ENCODE measurements around the gene MAP7D2.

The MAP7D2 gene

GRCh38 chrX:20067709-20068561, 48.8 kb downstream of the MAP7D2 start:
- Histone ChIP-seq H3K79me2 (ENCODE audit: insufficient read depth, low read length) (no peaks in the 10 kb centered on the region), H2AFZ (ENCODE audit: low read depth, low read length) (no peak overlapping the region), H3K4me2 (ENCODE audit: insufficient read depth, low read length) (no peak overlapping the region), H3K9me3 (ENCODE audit: insufficient read depth, low read length, severe bottlenecking) (no peaks in the 10 kb centered on the region), H3K4me1 (ENCODE audit: insufficient read depth, low read length) (peaks cover 7% of the 10 kb centered on the region; the same call in 1 of the 2 replicates), H3K4me3 (ENCODE audit: low read depth in 1 of 2, low read length in 2 of 2) (no peak overlapping the region), H3K9ac (ENCODE audit: low read depth, low read length) (no peak overlapping the region), H3K27ac (ENCODE audit: low read length) (no peak overlapping the region), H3K27me3 (ENCODE audit: insufficient read depth, low read length, poor library complexity) (no peaks in the 10 kb centered on the region), H4K20me1 (ENCODE audit: insufficient read depth, low read length) (no peaks in the 10 kb centered on the region), H3K36me3 (ENCODE audit: insufficient read depth, low read length) (no peaks in the 10 kb centered on the region)
- DNase-seq (no peak), ATAC-seq (ENCODE audit: insufficient read depth, low read depth) (no peak)
- TF ChIP-seq CTCF (IDR thresholded peaks at IDR 0.05; ENCODE audit: borderline replicate concordance, extremely low read depth, low read length, poor library complexity, severe bottlenecking) (no peak), EZH2 (IDR thresholded peaks at IDR 0.05; ENCODE audit: borderline replicate concordance, low read depth, low read length, severe bottlenecking) (no peak)

GRCh38 chrX:20066968-20067708, 49.6 kb downstream of the MAP7D2 start:
- DNase-seq (peak; percentile 50), ATAC-seq (ENCODE audit: insufficient read depth, low read depth) (peak; percentile 88)
- TF ChIP-seq EZH2 (IDR thresholded peaks at IDR 0.05; ENCODE audit: borderline replicate concordance, low read depth, low read length, severe bottlenecking): no peak
- TF ChIP-seq CTCF (IDR thresholded peaks at IDR 0.05; ENCODE audit: borderline replicate concordance, extremely low read depth, low read length, poor library complexity, severe bottlenecking): peak; percentile 73
- Histone ChIP-seq H3K4me2 (ENCODE audit: insufficient read depth, low read length) (no peak overlapping the region), H3K79me2 (ENCODE audit: insufficient read depth, low read length) (no peaks in the 10 kb centered on the region), H3K4me1 (ENCODE audit: insufficient read depth, low read length) (peaks cover 15% of the 10 kb centered on the region), H3K27me3 (ENCODE audit: insufficient read depth, low read length, poor library complexity) (no peaks in the 10 kb centered on the region), H2AFZ (ENCODE audit: low read depth, low read length) (no peak overlapping the region), H3K9me3 (ENCODE audit: insufficient read depth, low read length, severe bottlenecking) (no peaks in the 10 kb centered on the region), H3K36me3 (ENCODE audit: insufficient read depth, low read length) (no peaks in the 10 kb centered on the region), H3K9ac (ENCODE audit: low read depth, low read length) (no peak overlapping the region), H4K20me1 (ENCODE audit: insufficient read depth, low read length) (no peaks in the 10 kb centered on the region), H3K27ac (ENCODE audit: low read length) (no peak overlapping the region; the same call in 1 of the 2 replicates), H3K4me3 (ENCODE audit: low read depth in 1 of 2, low read length in 2 of 2) (no peak overlapping the region)

- TF ChIP-seq CTCF (IDR thresholded peaks at IDR 0.05; ENCODE audit: borderline replicate concordance, extremely low read depth, low read length, poor library complexity, severe bottlenecking): peak; percentile 58
- TF ChIP-seq EZH2 (IDR thresholded peaks at IDR 0.05; ENCODE audit: borderline replicate concordance, low read depth, low read length, severe bottlenecking): no peak
- no peak overlapping the region for H2AFZ ChIP-seq (ENCODE audit: low read depth, low read length)
- H3K79me2 ChIP-seq (ENCODE audit: insufficient read depth, low read length): no peaks in the 10 kb centered on the region
- no peaks in the 10 kb centered on the region for H3K9me3 ChIP-seq (ENCODE audit: insufficient read depth, low read length, severe bottlenecking)
- no peak overlapping the region for H3K27ac ChIP-seq (ENCODE audit: low read length)
- no peaks in the 10 kb centered on the region for H4K20me1 ChIP-seq (ENCODE audit: insufficient read depth, low read length)
- no peak overlapping the region for H3K9ac ChIP-seq (ENCODE audit: low read depth, low read length)
- no peaks in the 10 kb centered on the region for H3K27me3 ChIP-seq (ENCODE audit: insufficient read depth, low read length, poor library complexity)
- no peaks in the 10 kb centered on the region for H3K36me3 ChIP-seq (ENCODE audit: insufficient read depth, low read length)
- H3K4me3 ChIP-seq (ENCODE audit: low read depth in 1 of 2, low read length in 2 of 2): no peak overlapping the region
- H3K4me2 ChIP-seq (ENCODE audit: insufficient read depth, low read length): no peak overlapping the region
- no peak for ATAC-seq (ENCODE audit: insufficient read depth, low read depth)
- H3K4me1 ChIP-seq (ENCODE audit: insufficient read depth, low read length): peaks cover 44% of the 10 kb centered on the region
- DNase-seq: peak; percentile 16
Measured at GRCh38 chrX:20063716-20064351, 52.9 kb downstream of the MAP7D2 start.

All from DND-41 (cell line).